ENCODE data around the gene CFAP54. TPM values are rescaled to one million over a fixed set of nuclear protein-coding genes. Genes with fewer than 3 reads are reported as not detected.

The CFAP54 gene
- total RNA-seq, 1 donor from 2014 or later, result 11.7 TPM

Other genes starting within 250 kb of the CFAP54 start
- gene CDK17, start 89.1 kb upstream of the CFAP54 start, total RNA-seq, result 167 and 197 TPM in 2 replicates